Measurements from ENCODE around the gene PRRG3. TPM values are rescaled to one million over a fixed set of nuclear protein-coding genes. Genes with fewer than 3 reads are reported as not detected.

The PRRG3 gene
- total RNA-seq, 4 donors from 2014 or later = 0.91 to 4.5 (median 1.5) TPM

- H3K4me1 ChIP-seq = peaks cover 0 to 10% (median 0%) of the 10 kb centered on the region in 4 donors
- H3K36me3 ChIP-seq = no peaks in the 10 kb centered on the region
- H3K9me3 ChIP-seq = no peaks in the 10 kb centered on the region
- no peak for TF ChIP-seq POLR2A (IDR thresholded peaks at IDR 0.05; ENCODE audit: low read depth)
- no peak for TF ChIP-seq EP300 (IDR thresholded peaks at IDR 0.05)
- no peak for TF ChIP-seq POLR2AphosphoS5 (IDR thresholded peaks at IDR 0.05)
- TF ChIP-seq CTCF (IDR thresholded peaks at IDR 0.05) = no peak
- intact Hi-C loops (cut with DNase I) = no loop called here
- no peak overlapping the region for H3K27ac ChIP-seq (replicated peaks in 1 of 4)
- peaks cover 0 to 3% (median 0%) of the 10 kb centered on the region in 4 donors for H3K27me3 ChIP-seq
- WGBS = 60% methylated on average over 4 of the region's 16 CpGs
- H3K4me3 ChIP-seq = no peak overlapping the region
- no peak for DNase-seq (ENCODE audit: extremely low spot score)
Observed at GRCh38 chrX:151700581-151700980, 5.3 kb downstream of the PRRG3 start.

DNA sequence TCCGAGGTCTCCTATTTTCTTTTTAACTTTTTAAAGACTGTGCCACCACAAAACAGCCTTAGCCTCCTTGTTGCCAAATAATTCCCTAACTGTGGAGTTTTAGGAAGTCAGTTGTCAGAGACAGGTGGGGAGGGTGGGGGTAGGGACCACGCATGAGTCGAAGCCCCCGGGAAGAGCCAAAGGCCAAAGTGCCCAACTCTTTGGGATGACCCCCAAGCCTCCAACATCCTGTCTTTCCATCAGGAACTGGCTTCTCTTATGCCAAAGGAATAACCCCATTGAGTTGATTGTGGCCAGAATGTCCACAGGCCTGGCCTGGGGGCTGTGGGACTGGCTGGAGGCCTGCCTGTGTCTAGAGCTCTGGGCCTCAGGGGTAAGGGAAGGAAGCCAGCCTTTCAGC, 5.8 kb downstream of the PRRG3 start:
- no peak overlapping the region for H3K27ac ChIP-seq (replicated peaks in 1 of 4)
- intact Hi-C loops (cut with DNase I) = no loop called here
- WGBS = 95% methylated on average over 4 of the region's 4 CpGs
- no peaks in the 10 kb centered on the region for H3K27me3 ChIP-seq
- H3K9me3 ChIP-seq = no peaks in the 10 kb centered on the region
- no peak for TF ChIP-seq POLR2AphosphoS5 (IDR thresholded peaks at IDR 0.05)
- no peak for TF ChIP-seq CTCF (IDR thresholded peaks at IDR 0.05)
- no peak for TF ChIP-seq EP300 (IDR thresholded peaks at IDR 0.05)
- no peak for TF ChIP-seq POLR2A (IDR thresholded peaks at IDR 0.05; ENCODE audit: low read depth)
- H3K4me3 ChIP-seq = no peak overlapping the region
- no peaks in the 10 kb centered on the region for H3K36me3 ChIP-seq
- DNase-seq (ENCODE audit: extremely low spot score) = no peak
- peaks cover 0 to 10% (median 0%) of the 10 kb centered on the region in 4 donors for H3K4me1 ChIP-seq

DNA sequence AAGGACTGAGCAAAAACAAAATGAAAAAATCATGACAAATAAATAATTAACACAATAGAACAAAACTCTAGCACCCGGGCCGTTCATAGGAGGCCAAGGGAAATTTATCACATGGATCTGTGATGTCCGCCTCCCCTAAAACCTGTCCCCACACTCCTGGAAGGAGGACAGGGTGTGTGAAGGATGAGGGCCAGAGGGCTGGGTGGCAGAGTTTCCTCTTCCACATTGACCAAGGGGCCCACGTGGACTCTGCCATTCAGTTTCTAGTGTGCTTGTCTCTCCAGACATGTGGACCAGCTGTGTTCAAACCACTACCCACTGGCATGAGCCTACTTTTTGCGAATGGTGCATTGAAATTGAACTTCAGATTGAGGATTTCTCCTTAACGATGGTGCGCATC, 6.3 kb downstream of the PRRG3 start:
- intact Hi-C loops (cut with DNase I) = no loop called here
- Histone ChIP-seq H3K4me3 (no peak overlapping the region), H3K27me3 (no peaks in the 10 kb centered on the region), H3K36me3 (no peaks in the 10 kb centered on the region), H3K27ac (replicated peaks in 1 of 4) (no peak overlapping the region), H3K4me1 (peaks cover 0 to 10% (median 0%) of the 10 kb centered on the region in 4 donors), H3K9me3 (no peaks in the 10 kb centered on the region)
- TF ChIP-seq POLR2A (IDR thresholded peaks at IDR 0.05; ENCODE audit: low read depth) (no peak), EP300 (IDR thresholded peaks at IDR 0.05) (no peak), CTCF (IDR thresholded peaks at IDR 0.05) (no peak), POLR2AphosphoS5 (IDR thresholded peaks at IDR 0.05) (no peak)
- no peak for DNase-seq (ENCODE audit: extremely low spot score)
- WGBS = 83% methylated on average over 7 of the region's 7 CpGs

DNA sequence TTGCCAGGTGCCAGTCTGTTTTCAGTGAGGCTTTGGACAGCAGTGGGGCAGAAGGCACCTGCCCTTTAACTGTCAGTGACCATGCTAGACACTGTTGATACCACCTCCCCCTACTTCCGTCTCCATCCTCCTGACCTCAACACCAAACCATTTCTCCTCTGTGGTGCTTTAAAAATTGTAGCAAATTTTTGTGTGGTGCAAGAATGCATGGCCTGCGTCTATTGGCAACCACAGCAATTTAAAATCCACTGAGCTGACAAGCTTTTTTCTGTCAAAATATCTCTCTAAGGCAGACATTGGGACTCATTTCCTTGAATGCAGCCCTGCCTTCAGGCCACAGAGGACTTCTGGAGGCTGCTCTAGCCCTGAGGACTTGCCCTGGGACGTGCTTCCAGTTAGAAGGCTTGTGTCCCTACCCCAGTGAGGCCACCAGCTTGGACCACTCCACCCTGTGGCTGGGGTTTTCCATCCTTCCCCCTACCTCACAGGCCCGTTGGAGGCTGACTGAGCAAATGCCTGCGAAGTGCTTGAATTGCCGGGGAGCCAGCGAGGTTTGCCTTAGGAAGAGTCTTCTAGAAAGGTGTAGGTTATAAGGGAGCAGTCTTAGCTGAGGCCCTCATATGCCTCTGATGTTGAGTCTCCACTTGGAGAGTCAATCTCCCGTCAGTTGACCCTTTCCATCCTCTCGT, 6.9 kb downstream of the PRRG3 start:
- Histone ChIP-seq H3K4me1 (peaks cover 0 to 10% (median 0%) of the 10 kb centered on the region in 4 donors), H3K36me3 (no peaks in the 10 kb centered on the region), H3K4me3 (no peak overlapping the region), H3K27me3 (no peaks in the 10 kb centered on the region), H3K27ac (replicated peaks in 1 of 4) (no peak overlapping the region), H3K9me3 (no peaks in the 10 kb centered on the region)
- intact Hi-C loops (cut with DNase I) = no loop called here
- TF ChIP-seq EP300 (IDR thresholded peaks at IDR 0.05) (no peak), CTCF (IDR thresholded peaks at IDR 0.05) (no peak), POLR2AphosphoS5 (IDR thresholded peaks at IDR 0.05) (no peak), POLR2A (IDR thresholded peaks at IDR 0.05; ENCODE audit: low read depth) (no peak)
- DNase-seq (ENCODE audit: extremely low spot score) = no peak
- 74% methylated on average over 9 of the region's 9 CpGs for WGBS
